SW480 (cell line): ENCODE results near the gene U2AF1L4.
"Not testable (repeated sequence)": the region's sequence is repeated elsewhere in the genome, so short reads cannot be mapped to it uniquely, and the experiment has no call there.

Experiments used
- DNase-seq: peaks from one replicate; pipeline ENCODE4 v3.0.0-alpha.2; 2016; ENCODE audit warnings: low spot score

U2AF1L4 gene

DNA sequence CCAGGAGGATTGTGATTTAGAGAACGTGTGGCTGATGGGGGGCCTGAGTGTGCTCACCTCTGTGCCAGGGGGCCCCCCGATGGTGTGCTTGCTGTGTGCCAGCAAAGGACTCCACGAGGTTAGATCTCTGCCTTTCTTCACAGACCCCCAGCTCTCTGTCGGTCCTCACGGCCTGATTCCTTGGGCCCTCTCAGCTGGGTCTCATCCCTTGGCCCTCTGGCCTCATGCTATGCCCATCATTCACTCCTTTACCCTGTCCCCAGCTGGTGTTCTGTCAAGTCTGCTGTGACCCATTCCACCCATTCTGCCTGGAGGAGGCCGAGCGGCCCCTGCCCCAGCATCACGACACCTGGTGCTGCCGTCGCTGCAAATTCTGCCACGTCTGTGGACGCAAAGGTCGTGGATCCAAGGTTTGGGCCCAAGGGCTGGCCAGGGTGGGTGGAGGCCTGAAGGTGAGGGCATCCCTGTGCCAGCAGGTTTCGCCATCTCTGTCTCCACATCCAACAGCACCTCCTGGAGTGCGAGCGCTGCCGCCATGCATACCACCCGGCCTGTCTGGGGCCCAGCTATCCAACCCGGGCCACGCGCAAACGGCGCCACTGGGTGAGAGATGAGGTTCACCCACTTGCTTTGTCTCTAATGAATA lies 19.9 kb downstream of the U2AF1L4 start:
- no peak for DNase-seq

- no peak for DNase-seq
Measured at GRCh38 chr19:35724560-35724959, 20.7 kb downstream of the U2AF1L4 start.

GRCh38 chr19:35724132-35724531 lies 21.1 kb downstream of the U2AF1L4 start:
- not testable (repeated sequence) for DNase-seq

GRCh38 chr19:35723671-35724070 lies 21.5 kb downstream of the U2AF1L4 start:
- no peak for DNase-seq

DNA sequence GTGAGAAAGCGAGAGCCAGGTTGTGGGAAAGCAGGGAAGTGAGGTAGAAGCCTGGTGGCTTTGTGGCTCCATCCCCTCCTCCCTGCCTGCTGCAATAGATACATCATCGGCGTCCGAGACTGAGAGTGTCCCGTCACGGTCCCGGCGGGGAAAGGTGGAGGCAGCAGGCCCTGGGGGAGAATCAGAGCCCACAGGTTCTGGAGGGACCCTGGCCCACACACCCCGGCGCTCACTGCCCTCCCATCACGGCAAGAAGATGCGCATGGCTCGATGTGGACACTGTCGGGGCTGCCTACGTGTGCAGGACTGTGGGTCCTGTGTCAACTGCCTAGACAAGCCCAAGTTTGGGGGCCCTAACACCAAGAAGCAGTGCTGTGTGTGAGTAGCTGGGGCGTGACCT lies 22.3 kb downstream of the U2AF1L4 start:
- DNase-seq, result no peak

GRCh38 chr19:35722461-35722860 lies 22.8 kb downstream of the U2AF1L4 start:
- DNase-seq, result no peak

- DNase-seq, result no peak
Measured at GRCh38 chr19:35721374-35721773, 23.8 kb downstream of the U2AF1L4 start.

- no peak for DNase-seq
Measured at GRCh38 chr19:35720648-35721047, 24.6 kb downstream of the U2AF1L4 start.

DNA sequence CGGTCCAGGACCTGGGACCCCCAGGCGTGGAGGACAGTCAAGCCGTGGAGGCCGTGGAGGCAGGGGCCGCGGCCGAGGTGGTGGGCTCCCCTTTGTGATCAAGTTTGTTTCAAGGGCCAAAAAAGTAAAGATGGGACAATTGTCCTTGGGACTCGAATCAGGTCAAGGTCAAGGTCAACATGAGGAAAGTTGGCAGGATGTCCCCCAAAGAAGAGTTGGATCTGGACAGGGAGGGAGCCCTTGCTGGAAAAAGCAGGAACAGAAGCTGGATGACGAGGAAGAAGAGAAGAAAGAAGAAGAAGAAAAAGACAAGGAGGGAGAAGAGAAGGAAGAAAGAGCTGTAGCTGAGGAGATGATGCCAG lies 25.1 kb downstream of the U2AF1L4 start:
- no peak for DNase-seq

GRCh38 chr19:35719402-35720162 lies 25.6 kb downstream of the U2AF1L4 start:
- no peak for DNase-seq

GRCh38 chr19:35718345-35719041 lies 26.7 kb downstream of the U2AF1L4 start:
- peak; percentile 29 for DNase-seq

DNA sequence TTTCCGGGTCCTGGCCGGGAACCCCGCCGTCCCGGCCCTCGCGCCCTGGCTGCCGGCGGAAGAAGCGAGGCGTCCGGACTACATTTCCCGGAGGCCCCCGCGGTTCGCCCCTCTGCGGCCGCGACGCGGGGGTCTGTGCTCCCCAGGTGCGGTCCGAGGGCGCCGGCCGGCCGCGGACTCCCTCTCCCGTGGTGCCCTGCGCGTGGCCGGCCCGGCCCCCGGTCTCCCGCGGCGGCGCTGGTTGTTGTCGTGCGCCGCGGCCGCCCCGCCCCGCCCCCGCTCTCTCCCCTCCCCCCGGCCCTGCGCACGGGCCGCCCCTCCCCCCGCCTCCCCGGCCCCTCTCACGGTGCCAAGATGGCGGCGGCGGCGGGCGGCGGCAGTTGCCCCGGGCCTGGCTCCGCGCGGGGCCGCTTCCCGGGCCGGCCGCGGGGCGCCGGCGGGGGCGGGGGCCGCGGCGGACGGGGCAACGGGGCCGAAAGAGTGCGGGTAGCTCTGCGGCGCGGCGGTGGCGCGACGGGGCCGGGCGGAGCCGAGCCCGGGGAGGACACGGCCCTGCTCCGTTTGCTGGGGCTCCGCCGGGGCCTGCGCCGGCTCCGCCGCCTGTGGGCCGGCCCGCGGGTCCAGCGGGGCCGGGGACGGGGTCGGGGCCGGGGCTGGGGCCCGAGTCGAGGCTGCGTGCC lies 27.4 kb downstream of the U2AF1L4 start, which contains the start of gene KMT2B:
Gene KMT2B, plus strand, starts transcription at position 339 of the 680 bp plus-strand sequence. Its CDS starts 16 bp downstream, at position 355.
- DNase-seq, result peak; percentile 99

DNA sequence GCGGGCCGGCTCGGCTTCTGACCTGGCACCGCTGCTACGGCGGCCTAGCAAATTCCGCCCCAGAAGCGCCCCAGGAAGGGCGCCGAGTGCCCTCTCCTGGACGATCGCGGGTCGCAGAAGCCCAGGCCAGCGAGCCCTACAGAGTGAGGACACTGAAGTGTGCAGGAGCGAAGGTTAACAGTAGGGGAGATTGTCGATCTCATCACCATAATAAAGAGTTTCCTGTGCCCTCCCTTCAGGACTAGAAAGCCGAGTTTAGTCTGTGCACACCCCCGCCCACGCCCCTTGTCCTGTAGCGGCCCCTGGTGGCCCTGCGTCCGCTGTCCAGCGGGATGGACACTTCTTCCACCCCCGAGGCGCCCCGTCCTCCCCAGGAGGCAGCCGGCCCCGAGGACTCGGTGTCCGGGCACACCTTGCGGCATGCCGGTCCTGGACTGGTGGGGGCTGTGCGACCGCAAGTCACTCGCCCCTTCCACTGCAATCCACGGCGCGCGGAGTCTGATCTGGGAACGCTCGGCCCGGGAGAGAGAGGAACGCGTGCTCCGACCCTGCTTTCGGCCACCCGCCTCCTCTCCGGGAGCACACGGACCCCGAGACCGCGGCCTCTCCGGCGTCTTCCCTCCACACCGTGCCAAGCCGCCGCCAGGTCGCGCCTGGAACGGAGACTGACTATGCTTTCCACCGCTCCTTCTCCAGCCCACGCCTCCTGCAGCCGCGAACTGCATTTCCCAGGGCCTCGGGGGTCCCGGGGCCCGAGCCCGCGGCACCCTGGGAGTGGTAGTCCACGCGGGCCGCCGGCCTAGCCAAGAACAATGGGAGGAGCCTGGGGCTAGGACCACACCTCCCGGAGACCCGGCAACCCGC lies 28.2 kb downstream of the U2AF1L4 start:
- peak; percentile 99 for DNase-seq

- peak; percentile 64 for DNase-seq
Measured at GRCh38 chr19:35715981-35716800, 29.0 kb downstream of the U2AF1L4 start.

DNA sequence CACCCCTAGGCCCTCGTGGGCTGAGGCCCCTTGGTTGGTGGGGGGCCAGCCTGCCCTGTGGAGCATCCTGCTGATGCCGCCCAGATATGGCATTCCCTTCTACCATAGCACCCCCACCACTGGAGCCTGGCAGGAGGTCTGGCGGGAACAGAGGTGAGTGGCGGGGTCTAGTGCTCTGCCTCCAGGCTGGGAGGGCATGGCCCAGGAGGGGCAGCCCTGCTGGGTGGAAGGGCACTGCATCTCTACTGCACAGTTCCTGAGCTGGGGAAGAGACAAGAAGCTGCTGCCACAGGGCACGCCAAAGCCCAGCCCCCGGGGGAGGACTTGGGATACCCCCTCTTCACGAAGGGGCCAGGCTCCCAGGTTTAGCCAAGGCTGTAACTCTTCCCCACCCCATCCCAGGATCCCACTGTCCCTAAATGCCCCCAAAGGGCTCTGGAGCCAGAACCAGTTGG lies 29.8 kb downstream of the U2AF1L4 start:
- DNase-seq, result no peak

- DNase-seq, result no peak
Measured at GRCh38 chr19:35714601-35715354, 30.4 kb downstream of the U2AF1L4 start.

GRCh38 chr19:35713904-35714495 lies 31.2 kb downstream of the U2AF1L4 start:
- DNase-seq, result no peak

DNA sequence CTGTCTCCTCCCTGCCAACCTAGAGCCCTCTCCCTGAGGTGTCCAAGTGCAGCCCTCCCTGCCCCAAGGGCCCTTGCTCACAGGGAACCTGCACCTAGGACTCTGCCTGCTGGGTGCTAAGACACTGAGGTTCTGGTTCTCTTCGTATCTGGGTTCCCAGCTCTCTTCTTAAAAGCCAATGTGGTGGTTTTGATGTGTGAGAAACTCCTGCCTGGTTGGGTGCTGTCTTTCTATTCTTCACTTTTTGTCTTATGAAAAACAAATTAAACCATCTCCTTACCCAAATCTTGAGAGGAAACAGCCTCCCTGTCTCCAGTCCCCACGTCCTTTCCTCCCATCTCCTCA lies 31.7 kb downstream of the U2AF1L4 start:
- DNase-seq, result no peak
